GM18505 (cell line): ENCODE measurements around the gene TRA2B.

Experiments
- ATAC-seq: cut with Tn5 transposase; IDR thresholded peaks from one replicate; pipeline ENCODE4 v1.9.1; 2021; ENCODE audit not compliant: unreplicated experiment
- POLR2A ChIP-seq: IDR thresholded peaks from 4 replicates; pipeline ENCODE4 v1.6.1; 2011; ENCODE audit warnings: borderline replicate concordance; ENCODE audit not compliant: insufficient read depth, insufficient read length; ENCODE audit errors: extremely low read depth

TRA2B gene

DNA sequence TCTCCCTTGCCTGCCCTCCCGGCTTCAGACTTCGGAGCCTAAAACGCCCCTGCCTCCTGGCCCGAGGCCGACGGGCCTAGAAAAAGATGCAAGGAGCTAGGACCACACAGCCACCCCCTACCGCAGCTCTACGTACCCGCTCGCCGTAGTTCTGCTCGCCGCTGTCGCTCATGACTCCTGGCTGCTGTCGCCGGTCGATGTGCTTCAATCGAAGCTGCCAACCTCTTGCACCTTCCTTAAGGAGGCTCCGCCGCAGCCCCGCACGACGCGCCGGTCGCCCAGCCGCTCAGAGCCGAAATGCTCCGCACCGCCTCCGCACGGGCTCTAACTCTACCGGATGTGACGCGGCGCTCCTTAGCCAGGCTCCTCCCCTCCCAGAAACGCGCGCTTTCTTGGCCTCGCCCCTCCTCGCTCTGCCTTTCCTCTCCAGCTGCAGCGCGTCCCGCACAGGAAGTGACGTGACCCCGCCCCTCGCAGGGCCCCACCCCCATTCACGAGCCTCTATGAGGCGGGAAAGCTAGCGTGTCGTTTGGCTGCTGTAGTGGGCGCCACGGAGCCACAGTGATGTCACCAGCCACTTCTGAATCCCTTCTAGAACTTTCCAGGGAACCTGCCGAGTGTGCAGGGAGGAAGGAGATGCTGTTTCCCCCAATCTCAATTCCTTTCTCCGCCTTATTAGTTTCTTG lies at the start of gene TRA2B:
Gene TRA2B (minus strand): TSS at position 326 of the 686 bp plus-strand sequence. CDS start 154 bp downstream, at position 172.
- TF ChIP-seq POLR2A = peak; percentile 100
- peak; percentile 94 for ATAC-seq

DNA sequence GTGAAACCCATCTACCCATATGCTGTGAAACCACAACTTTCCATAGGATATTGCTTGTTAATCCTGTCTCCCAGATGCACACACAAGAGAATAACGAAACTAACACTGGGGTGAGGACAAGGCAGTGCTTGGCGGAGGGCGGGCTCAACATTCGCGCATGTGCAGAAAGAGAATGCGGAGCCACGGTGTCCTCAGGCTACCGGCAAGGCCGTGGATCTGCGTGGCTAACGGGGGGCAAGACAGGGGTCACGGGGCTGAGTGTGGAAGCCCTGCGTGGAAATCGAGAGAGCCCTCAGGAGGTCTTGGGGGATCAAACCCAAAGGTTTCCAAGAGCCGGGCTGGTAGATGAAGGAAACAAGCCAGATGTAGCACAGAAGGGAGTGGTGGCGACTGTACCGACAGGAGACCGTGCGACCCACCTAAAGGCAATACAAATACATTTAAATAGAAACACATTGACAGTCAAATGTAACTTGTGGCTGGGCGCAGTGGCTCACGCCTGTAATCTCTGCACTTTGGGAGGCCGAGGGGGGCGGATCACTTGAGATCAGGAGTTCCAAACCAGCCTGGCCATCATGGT lies 48.5 kb upstream of the TRA2B start:
- no peak for TF ChIP-seq POLR2A
- no peak for ATAC-seq

DNA sequence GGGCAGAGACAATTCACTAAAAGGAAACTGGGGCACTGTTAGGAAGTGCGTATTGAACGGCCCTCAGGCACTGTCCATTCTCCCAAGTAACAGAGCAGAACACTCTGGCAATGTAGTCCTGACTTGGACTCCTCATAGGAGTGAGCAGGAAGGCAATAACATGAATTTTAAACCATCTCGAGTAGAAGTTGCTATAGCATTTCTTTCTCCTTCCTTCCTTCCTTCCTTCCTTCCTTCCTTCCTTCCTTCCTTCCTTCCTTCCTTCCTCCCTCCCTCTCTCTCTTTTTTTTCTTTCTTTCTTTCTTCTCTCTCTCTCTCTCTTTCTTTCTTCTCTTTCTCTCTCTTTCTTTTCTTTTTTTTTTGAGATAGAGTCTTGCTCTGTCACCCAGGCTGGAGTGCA lies 46.4 kb upstream of the TRA2B start:
- ATAC-seq = no peak
- no peak for TF ChIP-seq POLR2A

DNA sequence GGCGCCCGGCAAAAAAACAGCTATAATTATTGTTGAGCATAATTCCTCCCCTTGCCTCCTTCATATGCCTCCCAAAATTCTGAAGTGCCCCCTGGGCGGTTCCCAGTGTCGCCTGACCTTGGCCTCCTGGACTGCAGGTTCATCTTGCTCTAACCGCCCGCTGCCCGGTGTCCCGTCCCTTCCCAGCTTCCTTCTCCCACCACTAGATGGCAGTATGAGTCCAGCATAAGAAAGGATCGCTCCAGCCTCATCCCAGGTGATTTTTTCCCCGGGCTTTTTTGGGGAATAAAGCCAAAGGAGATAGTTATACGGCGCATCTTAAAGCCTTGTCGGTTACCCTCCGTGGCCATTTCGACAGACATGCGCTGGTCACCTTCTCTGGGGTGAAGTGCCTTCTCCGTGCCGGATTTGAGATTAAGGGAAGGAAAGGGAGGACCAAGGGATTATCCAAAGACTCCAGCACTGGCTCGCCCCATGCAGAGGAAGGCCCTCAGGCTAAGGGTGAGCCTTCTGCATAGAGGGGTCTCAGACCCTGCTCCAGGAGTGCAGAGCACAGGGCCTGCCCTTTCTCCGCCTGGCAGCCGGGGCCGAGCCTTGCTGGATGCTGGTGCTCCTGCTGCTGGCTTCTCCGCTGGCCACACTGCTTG lies 45.8 kb upstream of the TRA2B start:
- ATAC-seq = no peak
- TF ChIP-seq POLR2A = no peak

DNA sequence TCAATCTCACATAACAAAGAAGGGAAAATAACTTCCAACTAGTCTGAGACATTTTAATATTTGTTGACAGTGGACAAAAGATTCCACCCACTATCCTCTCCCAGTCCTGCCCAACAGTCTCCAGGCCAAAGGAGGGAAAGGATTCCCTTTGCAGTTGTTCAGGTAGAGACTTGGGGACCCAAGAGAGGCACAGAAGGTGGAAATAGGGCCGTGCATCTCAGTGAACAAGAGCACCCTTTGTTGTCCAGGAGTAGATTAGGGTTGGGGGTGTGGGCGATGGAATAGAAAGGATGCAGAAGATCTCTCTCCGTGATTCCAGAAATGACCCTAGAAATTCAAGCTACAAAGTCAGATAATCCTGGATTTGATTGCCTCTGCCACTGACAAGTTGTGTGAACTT lies 44.8 kb upstream of the TRA2B start:
- no peak for TF ChIP-seq POLR2A
- no peak for ATAC-seq

- ATAC-seq = no peak
- no peak for TF ChIP-seq POLR2A
Observed at GRCh38 chr3:185981621-185982020, 43.8 kb upstream of the TRA2B start.

- TF ChIP-seq POLR2A = no peak
- ATAC-seq = no peak
Observed at GRCh38 chr3:185979721-185980121, 41.9 kb upstream of the TRA2B start.

DNA sequence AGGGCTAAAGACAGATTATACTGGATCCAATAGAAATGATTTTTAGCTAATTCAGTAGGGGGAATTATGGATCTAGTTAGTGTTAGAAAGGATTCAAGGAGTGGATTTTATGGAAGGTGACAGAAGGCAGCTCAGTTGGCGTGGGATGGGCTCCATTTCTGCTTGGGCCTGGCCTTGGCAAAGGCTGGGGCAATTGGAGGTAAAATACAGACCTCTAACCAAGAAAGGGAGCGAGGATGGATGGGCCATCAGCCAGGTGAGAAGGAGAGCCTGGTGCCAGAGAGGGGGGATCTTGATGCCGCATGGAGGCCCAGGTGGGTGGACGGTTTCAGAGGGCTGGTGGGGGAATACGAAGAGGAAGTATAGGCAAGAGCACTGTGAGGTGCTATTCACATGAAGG lies 40.7 kb upstream of the TRA2B start:
- ATAC-seq = no peak
- TF ChIP-seq POLR2A = no peak

- no peak for ATAC-seq
- no peak for TF ChIP-seq POLR2A
Observed at GRCh38 chr3:185977679-185978040, 39.8 kb upstream of the TRA2B start.

GRCh38 chr3:185976977-185977678 lies 39.3 kb upstream of the TRA2B start:
- peak; percentile 71 for ATAC-seq
- TF ChIP-seq POLR2A = no peak

- TF ChIP-seq POLR2A = no peak
Observed at GRCh38 chr3:185976100-185976499, 38.3 kb upstream of the TRA2B start.

DNA sequence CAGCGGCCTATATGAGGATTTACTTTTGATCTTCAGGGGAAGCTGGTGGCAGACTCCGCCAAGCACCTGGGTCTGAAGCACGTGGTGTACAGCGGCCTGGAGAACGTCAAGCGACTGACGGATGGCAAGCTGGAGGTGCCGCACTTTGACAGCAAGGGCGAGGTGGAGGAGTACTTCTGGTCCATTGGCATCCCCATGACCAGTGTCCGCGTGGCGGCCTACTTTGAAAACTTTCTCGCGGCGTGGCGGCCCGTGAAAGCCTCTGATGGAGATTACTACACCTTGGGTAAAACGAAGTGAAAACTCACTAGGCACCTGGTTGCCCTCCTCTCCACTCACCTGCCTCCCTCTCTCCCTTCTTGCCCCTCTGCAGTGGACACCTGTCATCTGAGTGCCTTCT lies 33.8 kb upstream of the TRA2B start:
- TF ChIP-seq POLR2A = no peak
- ATAC-seq = no peak

More at GRCh38 chr3:185976100-185976499, 38.3 kb upstream of the TRA2B start:
- ATAC-seq = no peak

DNA sequence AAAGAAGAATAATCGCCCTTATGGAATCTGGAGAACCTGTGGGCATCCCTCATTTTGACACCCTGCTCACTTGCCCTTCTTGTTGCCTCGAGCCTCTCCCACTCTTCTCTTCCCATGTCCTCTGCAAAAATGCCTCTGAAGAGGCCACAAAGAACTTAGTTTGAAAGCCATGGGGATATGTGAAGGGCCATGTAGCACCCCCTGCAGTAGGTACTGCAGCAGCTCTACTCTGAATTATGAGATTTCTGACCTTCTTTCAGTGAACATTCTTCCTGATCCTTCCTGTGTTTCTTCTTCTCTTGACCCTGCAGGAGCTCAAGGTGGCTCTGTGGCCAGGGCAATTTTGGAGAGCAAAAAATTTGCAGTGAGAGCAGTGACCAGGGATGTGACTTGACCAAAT lies 30.4 kb upstream of the TRA2B start:
- no peak for ATAC-seq
- no peak for TF ChIP-seq POLR2A

DNA sequence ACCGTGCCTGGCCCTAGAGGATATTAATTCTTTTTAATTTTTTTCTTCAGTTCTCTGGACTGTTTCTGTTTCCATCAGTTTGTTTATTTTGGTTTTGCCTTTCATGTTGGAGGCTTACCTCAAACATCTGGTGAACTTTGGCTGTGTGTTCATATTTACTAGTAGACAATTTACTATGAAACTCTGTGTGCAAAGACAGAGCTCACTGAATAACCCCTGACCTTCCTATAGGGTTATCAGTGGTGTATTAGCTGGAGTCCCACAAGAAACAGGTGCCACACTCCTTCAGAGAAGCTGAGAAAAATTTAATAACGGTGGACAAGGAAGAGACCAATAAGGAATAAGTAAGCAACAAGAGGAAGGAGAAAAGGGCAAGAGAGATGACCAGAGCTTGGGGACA lies 28.8 kb upstream of the TRA2B start:
- TF ChIP-seq POLR2A = no peak
- no peak for ATAC-seq

GRCh38 chr3:185965496-185965895 lies 27.7 kb upstream of the TRA2B start:
- no peak for TF ChIP-seq POLR2A
- no peak for ATAC-seq
